Glomerular endothelial cell (primary cell): ENCODE results near the gene RBMS3. TPM values are rescaled to one million over a fixed set of nuclear protein-coding genes. Genes with fewer than 3 reads are reported as not detected.
"Not testable (repeated sequence)": the region's sequence is repeated elsewhere in the genome, so short reads cannot be mapped to it uniquely, and the experiment has no call there.

Experiments
- DNase-seq: peaks from one replicate; pipeline ENCODE4 v3.0.0-alpha.2; 2011; ENCODE audit warnings: low read depth, low spot score; ENCODE audit errors: extremely low read depth
- total RNA-seq: library from RNA; depleted of rRNA; stranded (reverse); fragments of >200 nt; gene quantifications from 2 replicates; pipeline ENCODE4 v1.2.3, GENCODE V29; 2015

RBMS3 gene
- total RNA-seq, 1 donor from 2014 or later: 36.8 TPM

- DNase-seq: no peak
These were observed 30.0 kb downstream of the RBMS3 start for GRCh38 chr3:29310865-29311264.

- no peak for DNase-seq
These were observed 30.9 kb downstream of the RBMS3 start for GRCh38 chr3:29311795-29312194.

DNA sequence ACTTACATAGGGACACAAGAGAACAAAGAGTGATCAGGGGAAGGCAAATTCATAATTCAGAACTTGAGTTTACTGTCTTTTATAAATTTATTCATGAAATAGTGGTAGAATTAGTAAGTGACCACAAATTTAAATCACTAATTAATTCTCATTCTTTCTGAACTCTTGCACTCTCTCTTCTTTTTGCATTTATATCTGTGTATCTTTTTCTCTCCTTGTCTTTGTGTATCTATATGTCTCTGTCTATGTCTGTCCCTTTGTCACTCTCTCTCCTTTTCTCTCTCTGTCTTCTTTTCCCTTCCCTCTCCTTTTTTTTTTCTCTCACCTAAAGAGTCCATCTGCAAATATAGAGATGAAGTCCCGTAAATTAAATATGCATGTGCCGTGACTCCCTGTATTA, 31.5 kb downstream of the RBMS3 start:
- no peak for DNase-seq

GRCh38 chr3:29312960-29313452, 32.1 kb downstream of the RBMS3 start:
- no peak for DNase-seq

GRCh38 chr3:29313981-29314726, 33.3 kb downstream of the RBMS3 start:
- no peak for DNase-seq

- no peak for DNase-seq
These were observed 33.8 kb downstream of the RBMS3 start for GRCh38 chr3:29314727-29315088.

- no peak for DNase-seq
These were observed 36.8 kb downstream of the RBMS3 start for GRCh38 chr3:29317659-29318173.

DNA sequence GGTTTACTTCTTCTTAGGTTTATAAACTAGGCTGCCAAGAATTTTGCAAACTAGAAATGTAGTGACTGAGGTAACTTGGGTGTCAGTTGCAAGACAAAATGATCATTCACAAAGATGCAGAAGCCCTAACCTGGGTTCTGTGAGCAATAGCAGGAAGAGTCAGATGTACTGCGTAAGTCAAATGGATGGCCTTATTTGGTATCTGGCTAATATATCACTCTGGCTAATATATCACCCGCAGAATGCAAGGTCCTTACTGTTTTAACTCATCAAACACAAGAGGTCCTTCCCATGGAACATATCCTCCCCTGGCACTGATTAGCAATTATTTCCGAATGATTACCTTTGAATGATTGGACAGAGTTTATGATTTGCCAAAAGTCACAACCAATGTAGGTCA, 37.4 kb downstream of the RBMS3 start:
- no peak for DNase-seq

GRCh38 chr3:29319262-29319661, 38.4 kb downstream of the RBMS3 start:
- DNase-seq: no peak

- DNase-seq: no peak
These were observed 38.9 kb downstream of the RBMS3 start for GRCh38 chr3:29319798-29320197.

GRCh38 chr3:29322586-29322985, 41.7 kb downstream of the RBMS3 start:
- DNase-seq: no peak

GRCh38 chr3:29324180-29324651, 43.3 kb downstream of the RBMS3 start:
- DNase-seq: peak; percentile 98

- DNase-seq: not testable (repeated sequence)
These were observed 45.7 kb downstream of the RBMS3 start for GRCh38 chr3:29326540-29326939.

- DNase-seq: no peak
These were observed 49.4 kb downstream of the RBMS3 start for GRCh38 chr3:29329986-29330890.

GRCh38 chr3:29331035-29331434, 50.2 kb downstream of the RBMS3 start:
- DNase-seq: no peak

GRCh38 chr3:29331456-29332194, 50.8 kb downstream of the RBMS3 start:
- no peak for DNase-seq

- no peak for DNase-seq
These were observed 51.3 kb downstream of the RBMS3 start for GRCh38 chr3:29332195-29332637.

DNA sequence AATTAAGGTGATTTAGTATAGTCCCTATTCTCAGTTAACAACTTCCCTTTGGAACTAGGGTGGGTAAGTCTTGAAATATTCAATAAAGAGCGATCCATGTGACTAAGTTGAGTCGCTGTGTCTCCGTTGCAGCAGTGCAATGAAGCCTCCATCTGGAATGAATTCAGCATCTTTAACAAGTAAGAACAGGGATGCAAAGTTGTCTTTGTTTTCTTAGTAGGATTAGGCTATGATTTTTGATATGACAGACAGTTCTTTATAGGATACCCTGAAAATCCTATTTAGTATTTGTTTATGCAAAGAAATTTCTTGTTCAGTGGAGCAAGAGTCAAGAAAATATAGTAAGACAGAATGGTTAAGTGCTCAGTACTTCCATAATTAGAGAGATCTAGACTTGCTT, 52.7 kb downstream of the RBMS3 start:
- no peak for DNase-seq

DNA sequence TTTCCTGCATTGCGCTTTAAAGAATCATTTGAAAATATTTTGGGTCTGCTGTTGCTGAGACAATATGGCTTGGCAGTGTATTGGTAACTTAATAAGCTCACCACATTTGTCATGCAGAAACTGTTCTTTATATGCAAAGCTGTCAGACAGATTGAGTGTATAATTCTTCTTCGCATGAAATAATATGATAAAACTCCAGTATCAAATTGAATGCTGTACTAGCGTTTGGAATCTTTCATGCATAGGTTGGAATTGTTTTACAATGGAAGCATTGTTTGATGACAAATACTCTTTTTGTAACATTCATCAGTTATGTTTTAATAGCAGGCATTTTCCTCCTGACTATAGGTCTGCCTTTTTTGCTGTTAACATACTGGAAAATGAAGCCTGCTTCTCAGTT, 53.8 kb downstream of the RBMS3 start:
- no peak for DNase-seq

DNA sequence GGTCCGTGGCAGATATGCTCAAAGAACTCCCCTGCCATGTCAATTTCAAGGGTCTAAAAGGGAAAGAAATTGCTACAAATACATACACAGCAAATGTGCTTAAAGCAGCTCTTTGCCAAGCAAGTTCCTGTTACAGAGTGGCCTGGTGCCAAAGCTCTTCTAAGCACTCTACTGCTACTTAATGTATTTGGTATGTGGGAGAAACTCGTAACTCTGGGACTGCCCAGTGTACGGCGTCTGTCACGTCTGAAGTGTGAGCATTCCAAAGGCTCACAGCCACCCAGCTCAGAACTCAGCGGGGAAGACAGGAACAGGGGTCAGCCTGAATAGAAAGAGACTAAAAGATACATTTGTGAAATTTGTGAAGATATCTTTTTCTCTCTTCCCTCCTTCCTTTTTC, 54.6 kb downstream of the RBMS3 start:
- DNase-seq: peak; percentile 90

DNA sequence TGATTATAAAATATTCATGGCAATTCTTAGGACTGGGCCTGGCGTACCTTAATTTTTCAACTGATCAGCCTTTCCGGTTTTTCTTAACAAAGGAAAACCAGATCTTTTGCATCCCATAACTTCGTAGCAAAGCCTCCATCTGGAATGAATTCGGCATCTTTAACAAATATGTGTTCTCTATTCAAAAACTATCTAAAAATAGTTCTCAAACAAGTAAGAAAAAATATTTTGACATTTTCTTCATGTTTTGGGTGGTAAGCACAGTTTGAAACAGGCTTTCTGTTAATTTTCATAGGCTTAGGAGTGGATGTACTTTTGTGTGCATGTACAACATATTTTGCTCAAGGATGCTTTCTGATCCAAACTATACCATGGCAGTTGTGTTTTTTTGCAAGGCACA, 55.1 kb downstream of the RBMS3 start:
- no peak for DNase-seq
